TTC549 (cell line): Measurements from ENCODE around the gene CEP162.
"Not testable (repeated sequence)": the region's sequence is repeated elsewhere in the genome, so short reads cannot be mapped to it uniquely, and the experiment has no call there.

Experiments
- FAIRE-seq: peaks from 2 replicates; lab custom pipeline; 2012; peaks lifted over from hg19 to GRCh38; lab: Jason Lieb, UNC

The CEP162 gene

DNA sequence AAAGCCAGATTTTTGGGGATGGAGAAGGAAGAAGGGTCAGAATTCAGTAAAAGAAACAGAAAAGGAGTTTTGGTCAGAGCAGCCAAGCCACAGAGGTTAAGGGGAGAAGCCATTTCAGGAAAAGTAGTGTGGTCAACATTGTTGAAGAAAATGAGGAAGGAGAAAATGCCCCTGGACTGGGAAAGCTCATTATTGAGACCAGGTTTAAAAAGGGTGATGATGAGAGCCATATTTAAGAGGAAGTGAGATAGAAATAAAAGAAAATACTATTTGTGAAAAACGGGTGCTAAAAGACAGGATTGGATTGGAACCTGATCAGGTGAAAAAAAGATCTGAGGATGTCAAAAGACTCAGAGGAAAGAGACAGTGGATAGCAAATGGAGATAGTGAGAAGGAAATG is 75.8 kb downstream of the CEP162 start:
- FAIRE-seq, result no peak

- no peak for FAIRE-seq
Measured at GRCh38 chr6:84150705-84151104, 76.7 kb downstream of the CEP162 start.

GRCh38 chr6:84141521-84141920 is 85.9 kb downstream of the CEP162 start:
- FAIRE-seq, result no peak

DNA sequence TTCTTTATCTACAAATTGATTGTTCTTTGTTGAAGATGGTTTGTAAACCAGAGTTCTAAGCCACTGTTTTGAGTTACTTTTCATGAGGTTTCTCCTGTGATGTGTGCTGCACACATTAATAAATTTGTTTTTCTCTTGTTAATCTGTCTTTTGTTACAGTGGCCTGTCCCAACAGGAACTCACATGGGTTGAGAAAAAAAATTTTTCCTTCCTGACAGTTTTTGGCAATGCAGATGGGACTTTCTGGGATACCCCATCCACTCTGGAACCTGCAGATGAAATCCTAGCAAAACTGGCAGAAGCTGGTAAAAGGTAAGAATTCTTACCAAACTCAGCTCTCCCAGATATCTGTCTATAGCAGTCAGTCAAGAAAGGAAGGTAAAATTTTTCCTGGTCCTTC is 88.1 kb downstream of the CEP162 start:
- FAIRE-seq, result no peak

- FAIRE-seq, result no peak
Measured at GRCh38 chr6:84137989-84138575, 89.4 kb downstream of the CEP162 start.

- FAIRE-seq, result no peak
Measured at GRCh38 chr6:84137051-84137375, 90.4 kb downstream of the CEP162 start.

GRCh38 chr6:84136364-84137050 is 90.9 kb downstream of the CEP162 start:
- no peak for FAIRE-seq

GRCh38 chr6:84135291-84135690 is 92.2 kb downstream of the CEP162 start:
- FAIRE-seq, result no peak

GRCh38 chr6:84133385-84133784 is 94.1 kb downstream of the CEP162 start:
- not testable (repeated sequence) for FAIRE-seq

- FAIRE-seq, result not testable (repeated sequence)
Measured at GRCh38 chr6:84129588-84129987, 97.9 kb downstream of the CEP162 start.

DNA sequence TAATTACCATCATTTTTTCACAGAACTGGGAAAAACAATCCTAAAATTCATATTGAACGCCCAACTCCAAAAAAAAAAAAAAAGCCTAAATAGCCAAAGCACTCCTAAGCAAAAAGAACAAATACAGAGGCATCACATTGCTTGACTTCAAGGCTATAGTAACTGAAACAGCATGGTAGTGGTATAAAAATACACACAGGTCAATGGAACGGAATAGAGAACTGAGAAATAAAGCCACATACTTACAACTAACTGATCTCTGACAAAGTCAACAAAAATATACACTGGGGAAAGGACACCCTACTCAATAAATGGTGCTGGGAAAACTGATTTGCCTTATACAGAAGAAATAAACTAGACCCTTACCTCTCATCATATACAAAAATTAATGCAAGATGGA is 104.3 kb downstream of the CEP162 start:
- FAIRE-seq, result no peak

- no peak for FAIRE-seq
Measured at GRCh38 chr6:84119277-84119676, 108.2 kb downstream of the CEP162 start.

GRCh38 chr6:84118191-84118590 is 109.3 kb downstream of the CEP162 start:
- FAIRE-seq, result no peak

DNA sequence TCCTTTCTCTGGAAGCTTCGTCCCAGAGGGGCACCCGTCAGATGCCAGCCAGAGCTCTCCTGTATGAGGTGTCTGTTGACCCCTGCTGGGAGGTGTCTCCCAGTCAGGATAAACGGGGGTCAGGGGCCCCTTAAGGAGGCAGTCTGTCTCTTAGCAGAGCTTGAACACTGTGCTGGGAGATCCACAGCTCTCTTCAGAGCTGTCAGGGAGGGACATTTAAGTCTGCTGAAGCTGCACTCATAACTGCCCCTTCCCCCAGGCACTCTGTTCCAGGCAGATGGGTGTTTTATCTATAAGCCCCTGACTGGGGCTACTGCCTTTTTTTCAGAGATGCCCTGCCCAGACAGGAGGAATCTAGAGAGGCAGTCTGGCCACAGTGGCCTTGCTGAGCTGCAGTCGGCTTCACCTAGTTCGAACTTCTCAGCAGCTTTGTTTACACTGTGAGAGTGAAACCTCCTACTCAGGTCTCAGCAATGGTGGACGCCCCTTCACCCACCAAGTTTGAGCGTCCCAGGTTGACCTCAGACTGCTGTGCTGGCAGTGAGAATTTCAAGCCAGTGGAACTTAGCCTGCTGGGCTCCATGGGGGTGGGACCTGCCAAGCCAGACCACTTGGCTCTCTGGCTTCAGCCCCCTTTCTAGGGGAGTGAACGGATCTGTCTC is 112.4 kb downstream of the CEP162 start:
- not testable (repeated sequence) for FAIRE-seq

- FAIRE-seq, result not testable (repeated sequence)
Measured at GRCh38 chr6:84111351-84111750, 116.1 kb downstream of the CEP162 start.

GRCh38 chr6:84107495-84107894 is 119.9 kb downstream of the CEP162 start:
- no peak for FAIRE-seq

DNA sequence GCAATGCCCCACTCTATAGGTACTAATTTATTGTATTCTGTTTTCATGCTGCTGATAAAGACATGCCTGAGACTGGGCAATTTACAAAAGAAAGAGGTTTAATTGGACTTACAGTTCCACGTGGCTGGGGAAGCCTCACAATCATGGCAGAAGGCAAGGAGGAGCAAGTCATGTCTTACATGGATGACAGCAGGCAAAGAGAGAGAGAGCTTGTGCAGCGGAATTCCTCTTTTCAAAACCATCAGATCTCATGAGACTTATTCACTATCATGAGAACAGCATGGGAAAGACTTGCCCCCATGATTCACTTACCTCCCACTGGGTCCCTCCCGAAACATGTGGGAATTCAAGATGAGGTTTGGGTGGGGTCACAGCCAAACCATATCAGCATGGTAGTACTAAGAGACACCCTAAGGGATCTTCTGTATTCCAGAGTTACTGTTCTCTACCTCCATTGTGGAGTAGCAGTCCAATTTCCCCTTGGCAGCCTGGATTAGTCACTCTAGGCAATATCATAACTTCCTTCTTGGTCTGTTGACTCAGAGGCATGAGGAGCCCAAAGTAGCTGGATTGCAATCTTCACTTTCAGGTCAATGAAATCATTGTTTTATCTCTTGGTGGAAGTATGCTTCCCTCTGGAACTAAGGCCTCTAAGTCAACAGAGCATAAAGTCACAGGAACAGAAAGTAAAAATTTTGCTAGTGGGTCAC is 122.1 kb downstream of the CEP162 start:
- FAIRE-seq, result not testable (repeated sequence)

DNA sequence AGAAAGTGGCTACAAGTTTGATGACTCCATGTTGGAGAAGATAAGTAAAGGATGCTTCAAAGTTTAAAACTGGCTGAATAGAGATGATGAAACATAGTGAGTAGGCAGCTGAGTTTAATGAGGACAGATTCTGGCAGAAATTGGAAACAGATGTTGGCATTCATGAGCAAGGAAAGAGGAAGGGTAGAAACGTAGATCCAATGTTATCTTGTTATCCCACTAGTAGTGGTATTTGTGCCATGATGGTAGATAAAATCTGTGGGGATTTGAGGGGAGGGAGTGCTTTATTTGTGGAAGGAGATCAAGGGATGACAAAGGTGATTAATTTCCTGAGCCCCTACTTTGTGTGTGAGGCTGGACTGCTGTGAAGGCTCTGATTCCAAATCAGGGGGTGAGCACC is 124.4 kb downstream of the CEP162 start:
- no peak for FAIRE-seq

DNA sequence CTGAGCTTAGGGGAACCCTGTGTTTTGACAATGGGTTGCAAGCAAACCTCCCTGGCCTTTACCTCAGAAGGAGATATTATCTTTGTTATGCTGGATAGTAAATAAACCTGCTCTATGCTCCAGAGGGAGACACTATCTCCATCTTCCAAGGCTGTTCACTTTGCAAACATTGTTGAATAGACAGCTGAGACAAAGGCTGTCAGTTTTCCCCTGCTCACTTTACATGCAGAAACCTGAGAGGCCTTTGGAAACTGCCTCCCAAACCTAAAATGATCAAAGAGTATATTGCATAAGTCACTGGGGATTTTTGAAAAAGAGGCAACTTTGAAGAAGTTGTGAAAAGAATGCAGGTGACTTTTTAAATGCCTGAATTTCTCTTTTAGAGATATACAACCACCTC is 132.3 kb downstream of the CEP162 start:
- no peak for FAIRE-seq

DNA sequence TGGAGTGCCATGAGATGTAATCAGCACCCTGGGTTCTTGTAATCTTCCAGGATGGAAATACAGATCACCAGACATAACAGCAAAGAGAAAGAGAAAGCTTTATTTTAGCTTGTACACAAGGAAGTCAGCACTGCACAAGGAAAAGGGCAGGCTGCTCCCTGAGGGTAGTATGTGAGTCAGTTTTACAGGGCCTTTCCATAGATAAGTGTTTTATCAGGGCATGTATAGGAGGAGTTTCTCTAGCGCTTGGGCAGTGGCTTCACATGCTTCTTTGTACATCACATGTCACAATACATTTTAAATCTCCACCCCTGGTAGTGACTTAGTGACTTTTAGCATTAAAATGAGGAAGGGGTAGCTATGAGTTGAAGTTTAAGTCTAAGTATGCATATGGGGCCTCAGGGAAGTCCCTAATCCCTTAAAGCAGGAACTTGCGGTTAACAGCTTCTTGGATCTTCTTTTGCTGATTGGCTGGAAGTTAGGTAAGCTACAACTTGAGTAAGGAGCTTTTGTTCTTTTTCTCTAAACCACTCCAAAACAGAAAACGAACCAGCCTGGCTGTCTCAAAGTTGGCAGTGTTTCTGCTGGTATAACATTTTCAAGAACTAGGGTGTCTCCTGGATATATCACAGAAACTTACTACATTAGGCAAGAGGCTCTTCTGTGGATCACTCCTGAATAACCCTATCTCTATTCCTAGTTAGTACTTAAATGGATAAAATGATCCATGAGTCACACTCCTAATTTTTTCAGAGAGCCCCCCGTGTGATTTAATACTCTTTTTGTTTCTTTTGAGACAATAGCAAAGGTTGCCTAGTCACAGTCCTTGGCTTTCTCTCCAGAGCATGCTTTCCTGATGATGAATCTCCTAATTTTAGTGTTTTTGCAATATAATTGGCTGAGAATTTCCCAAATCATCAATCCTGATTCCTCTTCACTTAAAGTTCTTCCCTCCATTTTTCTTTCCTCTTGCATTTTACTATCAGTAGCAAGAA is 133.7 kb downstream of the CEP162 start:
- FAIRE-seq, result no peak

- FAIRE-seq, result no peak
Measured at GRCh38 chr6:84089552-84089951, 137.9 kb downstream of the CEP162 start.

DNA sequence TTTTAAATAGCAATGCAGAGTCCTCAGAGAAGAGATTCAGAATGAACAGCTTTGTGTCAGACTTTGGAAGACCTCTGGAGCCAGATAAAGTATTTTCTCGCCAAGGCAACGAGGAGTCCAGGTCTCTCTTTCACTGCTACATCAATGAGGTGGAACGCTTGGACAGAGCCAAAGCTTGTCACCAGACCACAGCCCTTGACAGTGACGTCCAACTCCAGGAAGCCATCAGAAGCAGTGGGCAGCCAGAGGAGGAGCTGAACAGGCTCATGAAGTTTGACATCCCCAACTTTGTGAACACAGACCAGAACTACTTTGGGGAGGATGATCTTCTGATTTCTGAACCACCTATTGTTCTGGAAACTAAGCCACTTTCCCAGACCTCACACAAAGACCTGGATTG is 138.4 kb downstream of the CEP162 start:
- no peak for FAIRE-seq
